Testis (tissue), 3 donors: ENCODE results near the gene UTS2B. TPM values are rescaled to one million over a fixed set of nuclear protein-coding genes. Genes with fewer than 3 reads are reported as not detected.

Experiments
- DNase-seq: peaks from one replicate; pipeline ENCODE4 v3.0.0-alpha.2; 2019
- H3K27ac ChIP-seq, 2 donors: fragments of 200-600 bp; sonication (generic); one replicate each; pipeline ENCODE4 v1.5.1; 2019
- H3K27me3 ChIP-seq: fragments of 200-600 bp; sonication (generic); one replicate; pipeline ENCODE4 v1.5.1; 2019
- H3K36me3 ChIP-seq: fragments of 200-600 bp; sonication (generic); one replicate; pipeline ENCODE4 v1.5.1; 2017; ENCODE audit warnings: low read depth; ENCODE audit errors: missing control alignments
- H3K4me1 ChIP-seq: fragments of 200-600 bp; sonication (generic); one replicate; pipeline ENCODE4 v1.5.1; 2019
- H3K4me3 ChIP-seq, 2 donors: fragments of 200-600 bp; sonication (generic); one replicate each; pipeline ENCODE4 v1.5.1; 2017 to 2019
- H3K9me3 ChIP-seq: fragments of 200-600 bp; sonication (generic); one replicate; pipeline ENCODE4 v1.5.1; 2017
- CTCF ChIP-seq, 3 experiments: fragments of 450-650 bp in 2 of 3; fragments of 200-600 bp in 1 of 3; sonication (generic) in 1 of 3; IDR thresholded peaks; one replicate each; pipeline ENCODE4 v1.5.1; 2016 to 2019; ENCODE audit warnings: antibody characterized with exemption in 3 of 3, mild to moderate bottlenecking in 2 of 3, moderate library complexity in 1 of 3
- POLR2A ChIP-seq: fragments of 450-650 bp; IDR thresholded peaks from one replicate; pipeline ENCODE4 v1.6.1; 2017; ENCODE audit warnings: antibody characterized with exemption, mild to moderate bottlenecking, moderate library complexity
- WGBS, 2 donors: methylation state at CpG; one replicate each; pipeline ENCODE4 v1.1.5; 2018; 5-methylcytosine and 5-hydroxymethylcytosine counted together
- intact Hi-C: fragments of 100-400 bp; cut with DNase I; formaldehyde crosslinking; loops from one replicate; pipeline ENCODE4 v1.15.1; 2023; ENCODE audit warnings: low total_unique reads
- polyA plus RNA-seq: library from polyadenylated mRNA; stranded (reverse); fragments of 350-450 nt; fragmentation: Illumina TruSeq; extraction: RNeasy Lipid Tissue Mini Kit (QIAGEN cat#74804); gene quantifications from one replicate; pipeline ENCODE4 v1.2.3, GENCODE V29; 2014; ENCODE audit warnings: low read depth, low replicate concordance; ENCODE audit not compliant: insufficient read depth
- total RNA-seq, 2 donors: library from RNA; depleted of rRNA; stranded (reverse); fragments of >200 nt; gene quantifications; one replicate each; pipeline ENCODE4 v1.2.3, GENCODE V29; 2016

Gene UTS2B
- total and polyA plus RNA-seq, 3 donors from 2014 or later: 5.9 to 13.1 (median 12.3) TPM

- no peaks in the 10 kb centered on the region for H3K9me3 ChIP-seq
- TF ChIP-seq POLR2A (no peak), CTCF (IDR thresholded peaks at IDR 0.05) (no peak)
- WGBS, 2 donors: 60 to 82% methylated on average over 2 of the region's 2 CpGs
- H3K27me3 ChIP-seq: no peaks in the 10 kb centered on the region
- no peaks in the 10 kb centered on the region for H3K4me1 ChIP-seq
- H3K4me3 ChIP-seq: no peak overlapping the region
- intact Hi-C loops: no loop called here
- DNase-seq: no peak
- H3K36me3 ChIP-seq: no peaks in the 10 kb centered on the region
- no peak overlapping the region for H3K27ac ChIP-seq
Observed at GRCh38 chr3:191358929-191359328, 28.6 kb upstream of the UTS2B start.

- Histone ChIP-seq H3K36me3 (no peaks in the 10 kb centered on the region), H3K27ac (no peak overlapping the region), H3K4me1 (peaks cover 6% of the 10 kb centered on the region), H3K27me3 (no peaks in the 10 kb centered on the region), H3K4me3 (no peak overlapping the region), H3K9me3 (no peaks in the 10 kb centered on the region)
- intact Hi-C loops: no loop called here
- WGBS, 2 donors: 87 to 89% methylated on average over 6 of the region's 6 CpGs
- TF ChIP-seq CTCF (IDR thresholded peaks at IDR 0.05): no peak
- no peak for DNase-seq
Observed at GRCh38 chr3:191357909-191358308, 27.6 kb upstream of the UTS2B start.

- 58 to 60% methylated on average over 5 of the region's 5 CpGs for WGBS, 2 donors
- H3K4me1 ChIP-seq: peaks cover 6% of the 10 kb centered on the region
- H3K27ac ChIP-seq: no peak overlapping the region
- H3K27me3 ChIP-seq: no peaks in the 10 kb centered on the region
- H3K4me3 ChIP-seq: no peak overlapping the region
- peak; percentile 21 for DNase-seq
- intact Hi-C loops: no loop called here
- no peaks in the 10 kb centered on the region for H3K9me3 ChIP-seq
- no peaks in the 10 kb centered on the region for H3K36me3 ChIP-seq
- TF ChIP-seq CTCF (IDR thresholded peaks at IDR 0.05) (no peak), POLR2A (no peak)
Observed at GRCh38 chr3:191356631-191357439, 26.5 kb upstream of the UTS2B start.

- Histone ChIP-seq H3K27ac (no peak overlapping the region), H3K36me3 (no peaks in the 10 kb centered on the region), H3K4me1 (peaks cover 13% of the 10 kb centered on the region), H3K4me3 (no peak overlapping the region), H3K27me3 (no peaks in the 10 kb centered on the region), H3K9me3 (no peaks in the 10 kb centered on the region)
- no peak for DNase-seq
- TF ChIP-seq POLR2A: no peak
- no peak for TF ChIP-seq CTCF (IDR thresholded peaks at IDR 0.05)
- 86 to 94% methylated on average over 4 of the region's 4 CpGs for WGBS, 2 donors
- intact Hi-C loops: no loop called here
Observed at GRCh38 chr3:191355406-191355805, 25.1 kb upstream of the UTS2B start.
